ENCODE data around the gene ADAMTS9.

ADAMTS9 gene

GRCh38 chr3:64561868-64562267 lies 125.9 kb downstream of the ADAMTS9 start:
- H3K4me3 ChIP-seq (ENCODE audit: low read length), result no peak overlapping the region
- H3K27me3 ChIP-seq (ENCODE audit: insufficient read depth, low read length), result no peaks in the 10 kb centered on the region
- no peak overlapping the region for H2AFZ ChIP-seq (ENCODE audit: low read depth, low read length)
- no peaks in the 10 kb centered on the region for H3K9me3 ChIP-seq (ENCODE audit: low read length)
- no peaks in the 10 kb centered on the region for H3K36me3 ChIP-seq (ENCODE audit: insufficient read depth, low read length)
- peaks cover 20% of the 10 kb centered on the region for H3K4me1 ChIP-seq (ENCODE audit: insufficient read depth, low read length)

DNA sequence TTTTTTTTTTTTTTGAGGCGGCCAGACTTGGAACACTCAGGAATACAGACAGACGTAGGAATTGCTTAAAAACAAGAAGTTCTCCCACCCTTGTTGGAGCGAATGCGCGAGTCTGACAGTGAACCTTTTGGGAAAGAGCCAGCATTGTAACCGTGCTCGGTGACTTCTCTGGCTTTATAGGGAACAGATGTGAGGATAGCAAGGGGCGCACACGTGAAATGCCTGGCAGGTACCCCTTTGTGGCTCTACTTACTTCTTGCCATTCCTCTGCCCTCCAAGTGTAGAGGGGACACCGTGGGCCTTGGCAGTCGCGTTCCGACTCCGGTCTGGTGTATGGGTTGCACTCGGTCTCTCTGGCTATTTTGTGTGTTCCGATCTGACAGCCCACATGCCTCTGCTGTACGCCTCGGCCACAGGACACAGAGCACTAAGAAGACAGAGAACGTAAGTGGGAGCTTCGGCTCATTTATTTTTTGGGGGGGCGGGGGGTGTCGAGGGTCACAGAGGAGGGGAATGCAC lies 126.4 kb downstream of the ADAMTS9 start:
- Histone ChIP-seq H3K4me3 (ENCODE audit: low read length) (no peak overlapping the region), H3K27me3 (ENCODE audit: insufficient read depth, low read length) (no peaks in the 10 kb centered on the region), H3K9me3 (ENCODE audit: low read length) (no peaks in the 10 kb centered on the region), H3K4me1 (ENCODE audit: insufficient read depth, low read length) (peaks cover 20% of the 10 kb centered on the region), H3K36me3 (ENCODE audit: insufficient read depth, low read length) (no peaks in the 10 kb centered on the region), H2AFZ (ENCODE audit: low read depth, low read length) (no peak overlapping the region)

- peaks cover 20% of the 10 kb centered on the region for H3K4me1 ChIP-seq (ENCODE audit: insufficient read depth, low read length)
- no peak overlapping the region for H2AFZ ChIP-seq (ENCODE audit: low read depth, low read length)
- no peaks in the 10 kb centered on the region for H3K9me3 ChIP-seq (ENCODE audit: low read length)
- no peaks in the 10 kb centered on the region for H3K27me3 ChIP-seq (ENCODE audit: insufficient read depth, low read length)
- no peak overlapping the region for H3K4me3 ChIP-seq (ENCODE audit: low read length)
- H3K36me3 ChIP-seq (ENCODE audit: insufficient read depth, low read length), result no peaks in the 10 kb centered on the region
Observed at GRCh38 chr3:64560791-64561190, 127.0 kb downstream of the ADAMTS9 start.

- no peak overlapping the region for H2AFZ ChIP-seq (ENCODE audit: low read depth, low read length)
- no peaks in the 10 kb centered on the region for H3K9me3 ChIP-seq (ENCODE audit: low read length)
- peaks cover 18% of the 10 kb centered on the region for H3K4me1 ChIP-seq (ENCODE audit: insufficient read depth, low read length)
- H3K27me3 ChIP-seq (ENCODE audit: insufficient read depth, low read length), result no peaks in the 10 kb centered on the region
- no peak overlapping the region for H3K4me3 ChIP-seq (ENCODE audit: low read length)
- no peaks in the 10 kb centered on the region for H3K36me3 ChIP-seq (ENCODE audit: insufficient read depth, low read length)
Observed at GRCh38 chr3:64559588-64559987, 128.2 kb downstream of the ADAMTS9 start.

- Histone ChIP-seq H3K27me3 (ENCODE audit: insufficient read depth, low read length) (no peaks in the 10 kb centered on the region), H3K4me3 (ENCODE audit: low read length) (no peak overlapping the region), H3K36me3 (ENCODE audit: insufficient read depth, low read length) (no peaks in the 10 kb centered on the region), H2AFZ (ENCODE audit: low read depth, low read length) (no peak overlapping the region), H3K9me3 (ENCODE audit: low read length) (no peaks in the 10 kb centered on the region), H3K4me1 (ENCODE audit: insufficient read depth, low read length) (no peaks in the 10 kb centered on the region)
Observed at GRCh38 chr3:64556046-64556445, 131.8 kb downstream of the ADAMTS9 start.

DNA sequence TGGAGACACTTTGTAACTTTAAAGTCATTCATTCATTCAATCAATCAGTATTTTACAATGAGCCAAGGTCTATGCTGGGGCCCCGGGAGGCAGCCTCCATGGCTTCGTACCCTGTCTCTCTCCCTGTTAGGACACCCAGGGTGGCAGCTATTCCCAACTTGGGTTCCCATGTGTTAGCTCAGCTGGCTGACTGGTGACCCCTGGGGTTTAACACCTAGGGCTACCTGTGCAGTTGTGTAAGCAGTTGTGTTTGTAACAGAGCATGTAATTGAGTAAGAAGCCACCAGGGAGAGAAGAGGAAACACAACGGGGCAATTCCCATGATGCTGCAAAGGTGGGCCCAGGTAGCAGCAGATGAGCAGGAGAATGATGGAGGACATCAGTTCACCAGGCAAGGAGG lies 132.4 kb downstream of the ADAMTS9 start:
- Histone ChIP-seq H2AFZ (ENCODE audit: low read depth, low read length) (no peak overlapping the region), H3K36me3 (ENCODE audit: insufficient read depth, low read length) (no peaks in the 10 kb centered on the region), H3K27me3 (ENCODE audit: insufficient read depth, low read length) (no peaks in the 10 kb centered on the region), H3K9me3 (ENCODE audit: low read length) (no peaks in the 10 kb centered on the region), H3K4me1 (ENCODE audit: insufficient read depth, low read length) (no peaks in the 10 kb centered on the region), H3K4me3 (ENCODE audit: low read length) (no peak overlapping the region)

DNA sequence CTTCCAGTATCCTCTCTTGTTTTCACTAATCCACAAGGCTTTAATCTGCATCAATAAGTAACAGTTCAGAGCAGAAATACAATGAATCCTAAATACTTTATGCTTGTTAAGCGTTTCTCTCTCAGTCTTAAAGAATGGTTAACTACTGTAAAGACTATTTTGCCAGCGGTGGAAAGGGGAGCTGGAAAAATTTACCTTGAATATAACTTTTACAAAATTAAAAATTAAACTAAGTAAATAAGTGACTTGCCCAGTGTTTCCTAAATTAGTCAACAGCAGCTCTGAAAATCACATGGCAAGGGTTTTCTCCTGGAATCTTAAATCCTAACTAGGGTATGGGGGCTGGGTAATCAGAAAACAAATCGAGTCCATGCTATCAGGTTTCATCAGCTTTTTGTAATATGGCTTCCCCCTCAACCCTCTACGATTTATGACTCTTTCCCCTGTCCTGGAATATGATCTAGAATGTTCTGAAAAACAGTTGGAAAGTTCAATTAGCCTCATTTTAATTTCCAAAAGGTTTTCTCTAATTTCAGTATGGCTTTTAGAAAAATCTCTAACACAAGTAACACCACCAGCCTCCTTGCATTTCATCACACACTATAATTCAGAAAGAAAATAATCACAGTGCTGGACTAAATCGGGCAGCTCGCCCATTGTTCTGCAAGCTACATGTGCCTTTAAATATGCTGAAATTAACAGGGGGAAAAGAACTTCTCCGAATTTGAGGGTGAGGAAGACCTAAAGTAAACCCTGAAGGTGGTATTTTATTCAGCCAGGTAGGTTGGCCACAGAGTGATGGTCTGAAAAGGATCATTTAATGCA lies 133.5 kb downstream of the ADAMTS9 start:
- no peaks in the 10 kb centered on the region for H3K4me1 ChIP-seq (ENCODE audit: insufficient read depth, low read length)
- H2AFZ ChIP-seq (ENCODE audit: low read depth, low read length), result no peak overlapping the region
- no peaks in the 10 kb centered on the region for H3K9me3 ChIP-seq (ENCODE audit: low read length)
- H3K4me3 ChIP-seq (ENCODE audit: low read length), result no peak overlapping the region
- H3K36me3 ChIP-seq (ENCODE audit: insufficient read depth, low read length), result no peaks in the 10 kb centered on the region
- H3K27me3 ChIP-seq (ENCODE audit: insufficient read depth, low read length), result no peaks in the 10 kb centered on the region

DNA sequence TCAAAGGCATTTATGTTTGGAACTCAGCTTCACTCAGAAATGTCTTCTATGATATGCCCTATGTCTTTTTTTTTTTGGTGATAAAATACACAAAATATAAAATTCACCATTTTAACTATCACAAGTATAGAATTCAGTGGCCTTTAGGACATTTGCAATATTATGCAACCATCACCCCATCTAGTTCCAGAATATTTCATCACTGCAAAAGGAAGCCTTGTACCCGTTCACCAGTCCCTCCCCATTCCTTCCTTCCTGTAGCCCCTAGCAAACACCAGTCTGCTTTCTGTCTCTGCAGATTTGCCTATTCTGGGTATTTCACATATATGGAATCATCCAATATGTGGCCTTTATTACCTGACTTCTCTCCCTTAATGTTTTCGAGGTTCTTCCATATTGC lies 134.8 kb downstream of the ADAMTS9 start:
- peaks cover 8% of the 10 kb centered on the region for H3K4me1 ChIP-seq (ENCODE audit: insufficient read depth, low read length)
- H3K27me3 ChIP-seq (ENCODE audit: insufficient read depth, low read length), result no peaks in the 10 kb centered on the region
- no peaks in the 10 kb centered on the region for H3K9me3 ChIP-seq (ENCODE audit: low read length)
- H3K4me3 ChIP-seq (ENCODE audit: low read length), result no peak overlapping the region
- H2AFZ ChIP-seq (ENCODE audit: low read depth, low read length), result no peak overlapping the region
- H3K36me3 ChIP-seq (ENCODE audit: insufficient read depth, low read length), result no peaks in the 10 kb centered on the region

- Histone ChIP-seq H3K36me3 (ENCODE audit: insufficient read depth, low read length) (no peaks in the 10 kb centered on the region), H3K4me1 (ENCODE audit: insufficient read depth, low read length) (peaks cover 9% of the 10 kb centered on the region), H3K9me3 (ENCODE audit: low read length) (no peaks in the 10 kb centered on the region), H3K4me3 (ENCODE audit: low read length) (no peak overlapping the region), H2AFZ (ENCODE audit: low read depth, low read length) (no peak overlapping the region), H3K27me3 (ENCODE audit: insufficient read depth, low read length) (no peaks in the 10 kb centered on the region)
Observed at GRCh38 chr3:64552160-64552559, 135.6 kb downstream of the ADAMTS9 start.

DNA sequence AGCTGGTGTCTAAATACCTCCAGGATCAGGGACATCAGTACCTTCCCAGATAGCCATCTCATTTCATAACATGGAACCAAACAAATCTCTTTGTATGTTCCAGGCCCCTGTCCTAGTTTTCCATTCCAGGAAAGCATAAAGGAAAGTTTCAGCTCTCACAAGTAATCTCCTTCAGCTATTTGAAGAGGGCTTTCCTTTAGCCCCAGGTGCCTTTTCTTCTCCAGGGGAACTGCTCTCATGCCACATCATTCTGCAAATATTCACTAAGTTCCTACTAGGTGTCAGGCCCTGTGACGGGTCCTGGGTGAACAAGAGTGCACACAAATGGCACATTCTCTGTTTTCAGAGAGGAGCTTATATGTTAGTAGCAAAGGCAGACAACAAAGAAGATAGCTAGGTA lies 136.1 kb downstream of the ADAMTS9 start:
- no peak overlapping the region for H2AFZ ChIP-seq (ENCODE audit: low read depth, low read length)
- no peaks in the 10 kb centered on the region for H3K27me3 ChIP-seq (ENCODE audit: insufficient read depth, low read length)
- H3K9me3 ChIP-seq (ENCODE audit: low read length), result no peaks in the 10 kb centered on the region
- no peak overlapping the region for H3K4me3 ChIP-seq (ENCODE audit: low read length)
- no peaks in the 10 kb centered on the region for H3K36me3 ChIP-seq (ENCODE audit: insufficient read depth, low read length)
- H3K4me1 ChIP-seq (ENCODE audit: insufficient read depth, low read length), result peaks cover 14% of the 10 kb centered on the region

DNA sequence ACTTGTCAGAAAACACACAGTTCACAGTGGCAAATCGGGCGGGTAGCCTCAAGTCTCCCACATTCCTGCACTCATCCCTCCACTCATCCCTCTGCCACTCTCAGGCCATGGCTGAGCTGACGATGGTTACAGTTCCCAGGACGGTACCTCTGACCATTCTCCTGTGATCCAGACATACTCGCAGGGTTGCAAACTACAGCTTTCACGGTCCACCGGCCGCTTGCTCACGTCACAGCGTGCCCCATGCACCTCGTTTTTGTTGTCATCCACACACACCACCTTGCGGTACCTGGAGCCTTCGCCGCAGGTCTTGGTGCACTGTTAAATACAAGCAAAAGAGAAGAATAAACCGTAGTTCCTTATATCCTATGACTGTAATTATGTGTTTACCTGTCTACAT lies 137.1 kb downstream of the ADAMTS9 start:
- H3K4me1 ChIP-seq (ENCODE audit: insufficient read depth, low read length), result peaks cover 18% of the 10 kb centered on the region
- H2AFZ ChIP-seq (ENCODE audit: low read depth, low read length), result no peak overlapping the region
- H3K9me3 ChIP-seq (ENCODE audit: low read length), result no peaks in the 10 kb centered on the region
- H3K27me3 ChIP-seq (ENCODE audit: insufficient read depth, low read length), result no peaks in the 10 kb centered on the region
- no peaks in the 10 kb centered on the region for H3K36me3 ChIP-seq (ENCODE audit: insufficient read depth, low read length)
- no peak overlapping the region for H3K4me3 ChIP-seq (ENCODE audit: low read length)

GRCh38 chr3:64549869-64550268 lies 137.9 kb downstream of the ADAMTS9 start:
- H3K36me3 ChIP-seq (ENCODE audit: insufficient read depth, low read length), result no peaks in the 10 kb centered on the region
- peaks cover 18% of the 10 kb centered on the region for H3K4me1 ChIP-seq (ENCODE audit: insufficient read depth, low read length)
- no peak overlapping the region for H2AFZ ChIP-seq (ENCODE audit: low read depth, low read length)
- H3K27me3 ChIP-seq (ENCODE audit: insufficient read depth, low read length), result no peaks in the 10 kb centered on the region
- H3K9me3 ChIP-seq (ENCODE audit: low read length), result no peaks in the 10 kb centered on the region
- no peak overlapping the region for H3K4me3 ChIP-seq (ENCODE audit: low read length)

- Histone ChIP-seq H2AFZ (ENCODE audit: low read depth, low read length) (no peak overlapping the region), H3K4me3 (ENCODE audit: low read length) (no peak overlapping the region), H3K27me3 (ENCODE audit: insufficient read depth, low read length) (no peaks in the 10 kb centered on the region), H3K36me3 (ENCODE audit: insufficient read depth, low read length) (no peaks in the 10 kb centered on the region), H3K9me3 (ENCODE audit: low read length) (no peaks in the 10 kb centered on the region), H3K4me1 (ENCODE audit: insufficient read depth, low read length) (peaks cover 18% of the 10 kb centered on the region)
Observed at GRCh38 chr3:64548200-64548889, 139.5 kb downstream of the ADAMTS9 start.
